Activated effector memory CD4-positive, alpha-beta T cell treated with anti-CD3 and anti-CD28 coated beads, Interleukin-2, amount 50 U/mL, for 16 hours (primary cell): ENCODE measurements around the gene PMEPA1.

Experiments used
- DNase-seq: peaks from one replicate; pipeline ENCODE4 v3.0.0-alpha.2; 2020

The PMEPA1 gene

GRCh38 chr20:57711311-57711712 lies 1.5 kb upstream of the PMEPA1 start:
- DNase-seq: no peak

- DNase-seq: no peak
Observed at GRCh38 chr20:57710841-57711240, 1.0 kb upstream of the PMEPA1 start.

- DNase-seq: peak; percentile 76
Observed at GRCh38 chr20:57708694-57709673, 831 bp downstream of the PMEPA1 start.

GRCh38 chr20:57707849-57708693 lies 1.7 kb downstream of the PMEPA1 start:
- DNase-seq: no peak

- DNase-seq: no peak
Observed at GRCh38 chr20:57707320-57707719, 2.5 kb downstream of the PMEPA1 start.

GRCh38 chr20:57705127-57705899 lies 4.5 kb downstream of the PMEPA1 start:
- no peak for DNase-seq

- no peak for DNase-seq
Observed at GRCh38 chr20:57704245-57704644, 5.6 kb downstream of the PMEPA1 start.

GRCh38 chr20:57703013-57703412 lies 6.8 kb downstream of the PMEPA1 start:
- DNase-seq: no peak

- no peak for DNase-seq
Observed at GRCh38 chr20:57702521-57702920, 7.3 kb downstream of the PMEPA1 start.

GRCh38 chr20:57702091-57702490 lies 7.7 kb downstream of the PMEPA1 start:
- DNase-seq: no peak

- no peak for DNase-seq
Observed at GRCh38 chr20:57701651-57702050, 8.2 kb downstream of the PMEPA1 start.

- no peak for DNase-seq
Observed at GRCh38 chr20:57701090-57701489, 8.7 kb downstream of the PMEPA1 start.

GRCh38 chr20:57699395-57699794 lies 10.4 kb downstream of the PMEPA1 start:
- no peak for DNase-seq

- no peak for DNase-seq
Observed at GRCh38 chr20:57698867-57699275, 10.9 kb downstream of the PMEPA1 start.

- DNase-seq: peak; percentile 86
Observed at GRCh38 chr20:57698116-57698866, 11.5 kb downstream of the PMEPA1 start.

- no peak for DNase-seq
Observed at GRCh38 chr20:57697543-57697942, 12.3 kb downstream of the PMEPA1 start.

GRCh38 chr20:57696401-57696961 lies 13.3 kb downstream of the PMEPA1 start:
- no peak for DNase-seq

- DNase-seq: no peak
Observed at GRCh38 chr20:57695940-57696339, 13.9 kb downstream of the PMEPA1 start.

GRCh38 chr20:57695012-57695411 lies 14.8 kb downstream of the PMEPA1 start:
- DNase-seq: no peak

- DNase-seq: no peak
Observed at GRCh38 chr20:57694481-57694880, 15.3 kb downstream of the PMEPA1 start.

GRCh38 chr20:57693670-57694329 lies 16.0 kb downstream of the PMEPA1 start:
- no peak for DNase-seq
